Pancreas (tissue), 10 donors: ENCODE measurements around the gene SLC38A2. TPM values are rescaled to one million over a fixed set of nuclear protein-coding genes. Genes with fewer than 3 reads are reported as not detected.

Source experiments
- ATAC-seq, 4 donors: fragments of 200-7000 bp; cut with Tn5 transposase; one replicate each; pipeline versions ENCODE4 v1.8.0 to v1.9.1; 2020; ENCODE audit warnings: mild to moderate bottlenecking in 4 of 4, moderate library complexity in 4 of 4
- DNase-seq, 6 donors: peaks; one replicate each; pipeline ENCODE4 v3.0.0-alpha.2; 2020
- FAIRE-seq: peaks from 2 replicates; lab custom pipeline; 2012; peaks lifted over from hg19 to GRCh38; lab: Jason Lieb, UNC
- H3K27ac ChIP-seq, 4 donors: fragments of 200-600 bp; sonication (generic); 1 replicate in 3 of 4; 2 replicates in 1 of 4; pipeline versions ENCODE4 v1.5.0 to v1.8.0; 2020
- H3K27me3 ChIP-seq, 4 donors: fragments of 200-600 bp; one replicate each; pipeline ENCODE4 v1.8.0; 2021
- H3K36me3 ChIP-seq, 3 donors: fragments of 200-600 bp; sonication (generic) in 1 of 3; one replicate each; pipeline versions ENCODE4 v1.5.0 to v1.8.0; 2020 to 2021
- H3K4me1 ChIP-seq, 3 donors: fragments of 200-600 bp; one replicate each; pipeline ENCODE4 v1.8.0; 2021
- H3K4me3 ChIP-seq, 4 donors: fragments of 200-600 bp; sonication (generic) in 2 of 4; one replicate each; pipeline versions ENCODE4 v1.5.0 to v1.8.0; 2020 to 2021
- H3K9me3 ChIP-seq, 4 donors: fragments of 200-600 bp; one replicate each; pipeline ENCODE4 v1.8.0; 2021
- CTCF ChIP-seq, 4 donors: fragments of 200-600 bp; sonication (generic) in 3 of 4; IDR thresholded peaks; one replicate each; pipeline versions ENCODE4 v1.5.0 to v1.8.0; 2021; ENCODE audit warnings: antibody characterized with exemption in 4 of 4
- WGBS, 2 donors: extraction: QIAGEN DNeasy Blood & Tissue Kit; methylation state at CpG; one replicate each; pipeline ENCODE4 v1.1.7; 2013; 5-methylcytosine and 5-hydroxymethylcytosine counted together
- intact Hi-C, 3 donors: fragments of 100-400 bp; cut with DNase I; formaldehyde crosslinking; loops; one replicate each; pipeline versions ENCODE4 v1.11.1 to v1.14.2; 2022
- polyA plus RNA-seq, 2 donors: library from polyadenylated mRNA; stranded (reverse); fragments of 200-250 nt; gene quantifications; one replicate each; pipeline ENCODE4 v1.2.3, GENCODE V29; 2013
- total RNA-seq, 6 donors: library from RNA; stranded (reverse); fragmentation: NEBNext Ultra II Directional in 4 of 6; extraction: Animal tissue kit (Norgen Biotek cat#: 25700) in 4 of 6; gene quantifications; one replicate each; pipeline versions ENCODE4 v1.2.1 to v1.2.4, GENCODE V29; 2021 to 2023
- donor health status: healthy with polysubstance abuse.
- donor health status: DM: no; HTN: no; CAD: no; lungs with moderate emphysema.
- donor health status: DM: no; HTN: no; CAD: no.
- donor health status: control.
- donor health status: control.
- donor health status: Bipolar disorder and iron deficiency.
- donor health status: DM: yes; HTN: yes; CAD: no.
- donor health status: DM: no; HTN: no; CAD: no.
- donor health status: DM: no; HTN: no; CAD: no.
- donor health status: DM: yes; HTN: yes; CAD: no.

Gene SLC38A2
- 100 to 1,000 TPM in 1 of 6 donors, 10 to 100 TPM in 5; 32.4 to 155 (median 81.5) TPM for total RNA-seq
- polyA plus RNA-seq = 10 to 100 TPM; 24.2 to 49.3 TPM

- TF ChIP-seq CTCF (IDR thresholded peaks at IDR 0.05) = no peak
- no peaks in the 10 kb centered on the region for H3K9me3 ChIP-seq
- peak; percentile 96 to 100 (median 98) for DNase-seq
- peak within 1 kb of the TSS; percentile 79 to 94 (median 85) for H3K4me3 ChIP-seq
- peaks cover 3 to 32% (median 23%) of the 10 kb centered on the region in 3 donors for H3K4me1 ChIP-seq
- intact Hi-C loops = no loop called here
- FAIRE-seq = no peak
- ATAC-seq = peak; percentile 85 to 93 (median 87)
- H3K36me3 ChIP-seq = peaks cover 0 to 23% (median 13%) of the 10 kb centered on the region in 3 donors
- WGBS, 2 donors = 0% methylated on average over 36 to 48 of the region's 48 CpGs
- peak within 1 kb of the TSS; percentile 94 to 99 (median 96) for H3K27ac ChIP-seq
- H3K27me3 ChIP-seq = no peaks in the 10 kb centered on the region
Observed at GRCh38 chr12:46372544-46373300, at the start of gene SLC38A2. SLC38A2 (minus strand) TSS chr12:46372773; CDS start chr12:46371293, 1,480 bp downstream.

GRCh38 chr12:46419675-46420074 lies 47.1 kb upstream of the SLC38A2 start:
- FAIRE-seq = no peak
- 89 to 96% methylated on average over 1 of the region's 1 CpG for WGBS, 2 donors
- no peak overlapping the region for H3K27ac ChIP-seq
- TF ChIP-seq CTCF (IDR thresholded peaks at IDR 0.05) = no peak
- no peaks in the 10 kb centered on the region for H3K36me3 ChIP-seq
- H3K27me3 ChIP-seq = no peaks in the 10 kb centered on the region
- intact Hi-C loops = no loop called here
- ATAC-seq = no peak
- no peaks in the 10 kb centered on the region for H3K9me3 ChIP-seq
- DNase-seq = no peak
- no peaks in the 10 kb centered on the region for H3K4me1 ChIP-seq
- no peak overlapping the region for H3K4me3 ChIP-seq

- no peak overlapping the region for H3K4me3 ChIP-seq
- H3K27ac ChIP-seq = no peak overlapping the region
- H3K36me3 ChIP-seq = no peaks in the 10 kb centered on the region
- no peaks in the 10 kb centered on the region for H3K27me3 ChIP-seq
- FAIRE-seq (no peak), DNase-seq (no peak), ATAC-seq (peak in 1 of 4 donors; percentile 8)
- H3K9me3 ChIP-seq = peaks cover 0 to 3% (median 0%) of the 10 kb centered on the region in 4 donors
- intact Hi-C loops = no loop called here
- WGBS, 2 donors = 87 to 89% methylated on average over 4 of the region's 4 CpGs
- TF ChIP-seq CTCF (IDR thresholded peaks at IDR 0.05) = no peak
- peaks cover 0 to 8% (median 4%) of the 10 kb centered on the region in 3 donors for H3K4me1 ChIP-seq
Observed at GRCh38 chr12:46415552-46415951, 43.0 kb upstream of the SLC38A2 start.

- WGBS, 2 donors = 34 to 41% methylated on average over 1 of the region's 1 CpG
- Histone ChIP-seq H3K27ac (no peak overlapping the region), H3K9me3 (peaks cover 0 to 3% (median 0%) of the 10 kb centered on the region in 4 donors), H3K27me3 (no peaks in the 10 kb centered on the region), H3K4me3 (no peak overlapping the region), H3K36me3 (no peaks in the 10 kb centered on the region), H3K4me1 (peaks cover 0 to 8% (median 4%) of the 10 kb centered on the region in 3 donors)
- FAIRE-seq (no peak), ATAC-seq (peak; percentile 75 to 79 (median 77)), DNase-seq (no peak)
- TF ChIP-seq CTCF (IDR thresholded peaks at IDR 0.05) = no peak
- intact Hi-C loops = no loop called here
Observed at GRCh38 chr12:46414591-46415268, 42.2 kb upstream of the SLC38A2 start.
